ENCODE results near the gene MYG1.

DNA sequence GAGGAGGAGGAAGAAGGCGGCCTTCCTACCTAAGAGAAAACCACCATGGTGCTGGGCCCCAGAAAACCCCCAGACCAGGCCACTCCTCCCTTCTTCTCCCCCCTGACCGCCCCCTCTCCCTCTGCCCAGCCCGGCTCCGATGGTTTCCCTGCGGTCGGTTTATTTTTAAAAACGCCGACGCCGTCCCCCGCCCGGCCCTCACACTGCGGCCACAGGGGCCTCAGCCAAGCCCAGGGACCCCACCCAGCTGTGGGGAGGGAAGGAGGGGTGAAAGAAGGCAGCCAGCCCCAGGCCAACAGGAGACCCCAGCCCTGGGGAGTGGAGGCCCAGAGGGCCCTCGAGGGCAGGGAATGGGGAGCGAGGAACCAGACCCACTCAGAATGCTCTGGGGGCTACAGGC lies 33.2 kb downstream of the MYG1 start:
- TF ChIP-seq RCOR1 (IDR thresholded peaks at IDR 0.05; ENCODE audit: insufficient replicate concordance, low read length) (no peak), CTCF (conservative IDR thresholded peaks at IDR 0.05; ENCODE audit: low read depth, low read length) (no peak), POLR2A (IDR thresholded peaks at IDR 0.05; ENCODE audit: low read depth, low read length) (no peak), SMC3 (IDR thresholded peaks at IDR 0.05; ENCODE audit: low read depth, low read length) (no peak), FOS (IDR thresholded peaks at IDR 0.05; ENCODE audit: low read depth, low read length) (no peak), RAD21 (IDR thresholded peaks at IDR 0.05; ENCODE audit: low read length) (no peak)

Data from IMR-90 (cell line).